Skin of body (tissue), 2 donors: ENCODE measurements around the gene RPL15. TPM values are rescaled to one million over a fixed set of nuclear protein-coding genes. Genes with fewer than 3 reads are reported as not detected.
A peak's percentile ranks its signal among the peaks of the same experiment; 100 is the strongest.

Experiments
- DNase-seq: peaks from one replicate; lab custom pipeline; 2025; lab: John Stamatoyannopoulos, UW
- total RNA-seq: library from RNA; depleted of rRNA; stranded (reverse); fragments of >200 nt; gene quantifications from one replicate; pipeline ENCODE4 v1.2.3, GENCODE V29; 2014

RPL15 gene
- total RNA-seq, 1 donor from 2014 or later: 2,171 TPM

GRCh38 chr3:23960649-23961048, 43.7 kb downstream of the RPL15 start:
- no peak for DNase-seq

GRCh38 chr3:23961066-23961465, 44.1 kb downstream of the RPL15 start:
- DNase-seq: no peak

GRCh38 chr3:23961913-23962312, 45.0 kb downstream of the RPL15 start:
- DNase-seq: no peak

- no peak for DNase-seq
Observed at GRCh38 chr3:23964537-23965235, 47.8 kb downstream of the RPL15 start.

GRCh38 chr3:23966328-23966727, 49.4 kb downstream of the RPL15 start:
- peak; percentile 78 for DNase-seq

- DNase-seq: no peak
Observed at GRCh38 chr3:23968463-23969184, 51.7 kb downstream of the RPL15 start.

- DNase-seq: no peak
Observed at GRCh38 chr3:23969393-23969792, 52.5 kb downstream of the RPL15 start.

Other genes with a start within 250 kb of the RPL15 start
- gene UBE2E1, start 111.2 kb upstream of the RPL15 start, total RNA-seq: 74.1 TPM
- gene NKIRAS1, start 142 bp upstream of the RPL15 start, total RNA-seq: 15.0 TPM
- gene NR1D2, start 28.2 kb downstream of the RPL15 start, total RNA-seq: 28.9 TPM